CD4-positive, alpha-beta T cell treated with Interleukin-4 for 1 hour (primary cell): ENCODE measurements around the gene ATP6V1B1.

Experiments
- DNase-seq, 2 donors: peaks; one replicate each; pipeline ENCODE4 v3.0.0-alpha.2; 2020 to 2022

The ATP6V1B1 gene

GRCh38 chr2:70935468-70936164, at the start of gene ATP6V1B1:
ATP6V1B1 (plus strand) TSS chr2:70935900; CDS start chr2:70935955, 55 bp downstream.
- DNase-seq, result no peak

- DNase-seq, result no peak
Measured at GRCh38 chr2:70886541-70886987, 49.1 kb upstream of the ATP6V1B1 start.

GRCh38 chr2:70887208-70887549, 48.5 kb upstream of the ATP6V1B1 start:
- no peak for DNase-seq

- no peak for DNase-seq
Measured at GRCh38 chr2:70887550-70888246, 48.0 kb upstream of the ATP6V1B1 start.

GRCh38 chr2:70888366-70888922, 47.3 kb upstream of the ATP6V1B1 start:
- no peak for DNase-seq

GRCh38 chr2:70888923-70889715, 46.6 kb upstream of the ATP6V1B1 start:
- DNase-seq, result no peak

- no peak for DNase-seq
Measured at GRCh38 chr2:70889716-70890037, 46.0 kb upstream of the ATP6V1B1 start.

- DNase-seq, result no peak
Measured at GRCh38 chr2:70890469-70891065, 45.1 kb upstream of the ATP6V1B1 start.

- no peak for DNase-seq
Measured at GRCh38 chr2:70891572-70892357, 43.9 kb upstream of the ATP6V1B1 start.

- no peak for DNase-seq
Measured at GRCh38 chr2:70892750-70893149, 43.0 kb upstream of the ATP6V1B1 start.

- DNase-seq, result no peak
Measured at GRCh38 chr2:70893186-70893585, 42.5 kb upstream of the ATP6V1B1 start.

- no peak for DNase-seq
Measured at GRCh38 chr2:70894765-70895164, 40.9 kb upstream of the ATP6V1B1 start.

- no peak for DNase-seq
Measured at GRCh38 chr2:70895249-70895648, 40.5 kb upstream of the ATP6V1B1 start.

- DNase-seq, result no peak
Measured at GRCh38 chr2:70895998-70896764, 39.5 kb upstream of the ATP6V1B1 start.

GRCh38 chr2:70896765-70897202, 38.9 kb upstream of the ATP6V1B1 start:
- no peak for DNase-seq

GRCh38 chr2:70897203-70897976, 38.3 kb upstream of the ATP6V1B1 start:
- DNase-seq, result no peak

- no peak for DNase-seq
Measured at GRCh38 chr2:70897977-70898226, 37.8 kb upstream of the ATP6V1B1 start.

GRCh38 chr2:70898363-70899240, 37.1 kb upstream of the ATP6V1B1 start:
- no peak for DNase-seq

- no peak for DNase-seq
Measured at GRCh38 chr2:70901227-70902066, 34.3 kb upstream of the ATP6V1B1 start.
